ENCODE measurements around the gene FOXD2. TPM values are rescaled to one million over a fixed set of nuclear protein-coding genes. Genes with fewer than 3 reads are reported as not detected.
"Not testable (repeated sequence)": the region's sequence is repeated elsewhere in the genome, so short reads cannot be mapped to it uniquely, and the experiment has no call there.

FOXD2 gene
- total and polyA plus RNA-seq, 7 experiments from 2014 or later = 0.05 to 0.59 (median 0.22) TPM

GRCh38 chr1:47445823-47446550, 8.1 kb downstream of the FOXD2 start:
- H3K4me1 ChIP-seq (ENCODE audit: control insufficient read depth in 2 of 2, insufficient read depth in 2 of 2, low read length in 2 of 2) = peaks cover 11 to 17% of the 10 kb centered on the region in 2 donors
- no peaks in the 10 kb centered on the region for H3K36me3 Mint-ChIP-seq
- H3K4me3 ChIP-seq (ENCODE audit: low read length) = no peak overlapping the region
- H3K9me3 Mint-ChIP-seq = peaks cover 0 to 15% (median 5%) of the 10 kb centered on the region in 11 donors
- no peaks in the 10 kb centered on the region for H3K36me3 ChIP-seq (ENCODE audit: control insufficient read depth in 2 of 3, insufficient read depth in 3 of 3, low read length in 3 of 3)
- peak overlapping the region in 2 of 9 donors; percentile 29 to 43 for H3K27ac Mint-ChIP-seq
- POLR2A ChIA-PET = no interaction called here
- DNase-seq (no peak), ATAC-seq (no peak)
- H3K9me3 ChIP-seq (ENCODE audit: control insufficient read depth in 2 of 3, low read length in 3 of 3) = peaks cover 0 to 7% (median 0%) of the 10 kb centered on the region in 3 experiments
- CTCF ChIA-PET = no interaction called here
- intact Hi-C loops (cut with micrococcal nuclease) = loop anchor here in 1 of 2 donors (1.0 kb wide), 1 partner anchor 9 kb away; no protein-coding TSS in a partner anchor
- peak overlapping the region in 5 of 10 donors; percentile 19 to 66 (median 29) for H3K4me3 Mint-ChIP-seq
- peaks cover 11 to 62% (median 33%) of the 10 kb centered on the region in 5 donors for H3K27me3 Mint-ChIP-seq
- peaks cover 0 to 23% (median 16%) of the 10 kb centered on the region in 7 donors for H3K4me1 Mint-ChIP-seq
- no peak overlapping the region for H3K27ac ChIP-seq (ENCODE audit: low read depth, low read length)
- H3K27me3 ChIP-seq (ENCODE audit: control insufficient read depth in 2 of 2, insufficient read depth in 2 of 2, low read length in 2 of 2) = peaks cover 23 to 56% of the 10 kb centered on the region in 2 donors

- Mint-ChIP-seq H3K27me3 (peaks cover 36 to 87% (median 51%) of the 10 kb centered on the region in 5 donors), H3K4me1 (peaks cover 0 to 20% (median 16%) of the 10 kb centered on the region in 7 donors), H3K36me3 (no peaks in the 10 kb centered on the region), H3K4me3 (no peak overlapping the region), H3K9me3 (peaks cover 0 to 10% (median 5%) of the 10 kb centered on the region in 11 donors), H3K27ac (no peak overlapping the region)
- ChIA-PET CTCF (interaction anchor here (1.2 kb wide), 1 partner anchor 12 kb away, joined by 3 read pairs; no protein-coding TSS in a partner anchor), POLR2A (no interaction called here)
- no peak overlapping the region for H3K4me3 ChIP-seq (ENCODE audit: low read length)
- H3K36me3 ChIP-seq (ENCODE audit: control insufficient read depth in 2 of 3, insufficient read depth in 3 of 3, low read length in 3 of 3) = no peaks in the 10 kb centered on the region
- DNase-seq (no peak), ATAC-seq (no peak)
- peaks cover 0 to 7% (median 0%) of the 10 kb centered on the region in 3 experiments for H3K9me3 ChIP-seq (ENCODE audit: control insufficient read depth in 2 of 3, low read length in 3 of 3)
- intact Hi-C loops (cut with micrococcal nuclease) = no loop called here
- peaks cover 23 to 47% of the 10 kb centered on the region in 2 donors for H3K27me3 ChIP-seq (ENCODE audit: control insufficient read depth in 2 of 2, insufficient read depth in 2 of 2, low read length in 2 of 2)
- H3K4me1 ChIP-seq (ENCODE audit: control insufficient read depth in 2 of 2, insufficient read depth in 2 of 2, low read length in 2 of 2) = peaks cover 11 to 17% of the 10 kb centered on the region in 2 donors
- no peak overlapping the region for H3K27ac ChIP-seq (ENCODE audit: low read depth, low read length)
These were observed 10.8 kb downstream of the FOXD2 start for GRCh38 chr1:47448462-47449222.

DNA sequence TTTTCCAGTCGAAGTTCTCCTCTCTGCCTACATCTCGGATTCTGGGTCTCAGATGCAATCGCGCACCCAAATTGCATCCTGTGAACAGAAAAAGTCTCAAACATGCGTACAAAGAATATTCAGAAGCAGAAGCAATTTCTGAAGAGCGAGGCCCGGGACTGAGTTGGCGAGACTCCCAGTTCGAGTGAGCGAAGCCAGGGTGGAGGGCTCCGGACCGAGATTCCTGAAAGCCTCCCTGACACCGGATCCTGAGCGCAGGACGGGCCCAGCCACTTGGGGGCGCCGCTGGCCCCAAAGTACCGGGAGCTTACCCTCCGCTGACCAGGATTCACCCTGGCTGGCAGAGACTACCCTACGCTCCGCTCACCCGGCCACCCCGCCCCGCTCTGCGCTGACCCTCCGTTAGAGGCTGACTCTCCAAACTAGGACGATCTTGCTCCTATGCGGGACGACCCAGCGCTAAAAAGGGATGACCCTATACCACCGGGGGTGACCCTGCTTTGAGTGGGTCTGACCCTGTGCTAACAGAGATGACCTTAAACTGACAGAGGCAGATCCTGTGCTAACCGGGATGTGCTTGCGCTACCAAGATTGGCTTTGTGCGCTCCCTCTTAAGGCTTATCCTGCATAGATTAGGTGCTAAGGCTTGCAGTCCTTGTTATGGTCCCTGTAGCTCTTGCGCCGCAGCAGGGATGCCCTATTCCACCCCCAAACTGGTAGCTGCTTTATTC, 12.1 kb downstream of the FOXD2 start:
- H3K27me3 Mint-ChIP-seq = peaks cover 37 to 92% (median 54%) of the 10 kb centered on the region in 5 donors
- CTCF ChIA-PET = interaction anchor here (0.6 to 1.2 kb wide), 2 partner anchors 12 to 14 kb away, joined by 3 read pairs; partner anchors contain the start of gene FOXD2

GRCh38 chr1:47450606-47451005, 12.8 kb downstream of the FOXD2 start:
- no peaks in the 10 kb centered on the region for H3K36me3 ChIP-seq (ENCODE audit: control insufficient read depth in 2 of 3, insufficient read depth in 3 of 3, low read length in 3 of 3)
- POLR2A ChIA-PET = no interaction called here
- Mint-ChIP-seq H3K4me1 (peaks cover 0 to 5% (median 3%) of the 10 kb centered on the region in 7 donors), H3K36me3 (peaks cover 0 to 4% (median 0%) of the 10 kb centered on the region in 5 donors), H3K4me3 (no peak overlapping the region), H3K27me3 (peaks cover 42 to 92% (median 58%) of the 10 kb centered on the region in 5 donors), H3K27ac (no peak overlapping the region), H3K9me3 (peaks cover 0 to 3% (median 0%) of the 10 kb centered on the region in 11 donors)
- intact Hi-C loops (cut with micrococcal nuclease) = no loop called here
- H3K9me3 ChIP-seq (ENCODE audit: control insufficient read depth in 2 of 3, low read length in 3 of 3) = no peaks in the 10 kb centered on the region
- H3K27ac ChIP-seq (ENCODE audit: low read depth, low read length) = no peak overlapping the region
- DNase-seq (no peak), ATAC-seq (no peak)
- H3K4me1 ChIP-seq (ENCODE audit: control insufficient read depth in 2 of 2, insufficient read depth in 2 of 2, low read length in 2 of 2) = peaks cover 0 to 3% of the 10 kb centered on the region in 2 donors
- no peak overlapping the region for H3K4me3 ChIP-seq (ENCODE audit: low read length)
- H3K27me3 ChIP-seq (ENCODE audit: control insufficient read depth in 2 of 2, insufficient read depth in 2 of 2, low read length in 2 of 2) = peaks cover 15 to 28% of the 10 kb centered on the region in 2 donors
- CTCF ChIA-PET = interaction anchor here (0.6 kb wide), 1 partner anchor 13 kb away, joined by 3 read pairs; the partner anchor contains the start of gene FOXD2

More for the DNA sequence above, 12.1 kb downstream of the FOXD2 start:
- Mint-ChIP-seq H3K27ac (no peak overlapping the region), H3K4me1 (peaks cover 0 to 10% (median 5%) of the 10 kb centered on the region in 7 donors), H3K36me3 (peaks cover 0 to 1% (median 0%) of the 10 kb centered on the region in 5 donors), H3K4me3 (no peak overlapping the region), H3K9me3 (peaks cover 0 to 4% (median 0%) of the 10 kb centered on the region in 11 donors)
- POLR2A ChIA-PET = no interaction called here
- ATAC-seq = no peak
- H3K4me1 ChIP-seq (ENCODE audit: control insufficient read depth in 2 of 2, insufficient read depth in 2 of 2, low read length in 2 of 2) = peaks cover 2 to 6% of the 10 kb centered on the region in 2 donors
- DNase-seq = no peak
- intact Hi-C loops (cut with micrococcal nuclease) = no loop called here
- H3K36me3 ChIP-seq (ENCODE audit: control insufficient read depth in 2 of 3, insufficient read depth in 3 of 3, low read length in 3 of 3) = no peaks in the 10 kb centered on the region
- peaks cover 15 to 34% of the 10 kb centered on the region in 2 donors for H3K27me3 ChIP-seq (ENCODE audit: control insufficient read depth in 2 of 2, insufficient read depth in 2 of 2, low read length in 2 of 2)
- peaks cover 0 to 4% (median 0%) of the 10 kb centered on the region in 3 experiments for H3K9me3 ChIP-seq (ENCODE audit: control insufficient read depth in 2 of 3, low read length in 3 of 3)
- no peak overlapping the region for H3K4me3 ChIP-seq (ENCODE audit: low read length)
- no peak overlapping the region for H3K27ac ChIP-seq (ENCODE audit: low read depth, low read length)

GRCh38 chr1:47452426-47452825, 14.6 kb downstream of the FOXD2 start:
- DNase-seq = no peak
- H3K27me3 Mint-ChIP-seq = peaks cover 58 to 87% (median 63%) of the 10 kb centered on the region in 5 donors
- Histone ChIP-seq H3K4me3 (ENCODE audit: low read length) (no peak overlapping the region), H3K27me3 (ENCODE audit: control insufficient read depth in 2 of 2, insufficient read depth in 2 of 2, low read length in 2 of 2) (peaks cover 12 to 14% of the 10 kb centered on the region in 2 donors), H3K4me1 (ENCODE audit: control insufficient read depth in 2 of 2, insufficient read depth in 2 of 2, low read length in 2 of 2) (no peaks in the 10 kb centered on the region), H3K27ac (ENCODE audit: low read depth, low read length) (no peak overlapping the region), H3K36me3 (ENCODE audit: control insufficient read depth in 2 of 3, insufficient read depth in 3 of 3, low read length in 3 of 3) (no peaks in the 10 kb centered on the region), H3K9me3 (ENCODE audit: control insufficient read depth in 2 of 3, low read length in 3 of 3) (no peaks in the 10 kb centered on the region)
- H3K9me3 Mint-ChIP-seq = peaks cover 0 to 3% (median 0%) of the 10 kb centered on the region in 11 donors
- peaks cover 0 to 4% (median 0%) of the 10 kb centered on the region in 5 donors for H3K36me3 Mint-ChIP-seq
- H3K4me1 Mint-ChIP-seq = no peaks in the 10 kb centered on the region
- H3K27ac Mint-ChIP-seq = no peak overlapping the region
- POLR2A ChIA-PET = no interaction called here
- CTCF ChIA-PET = no interaction called here
- no peak for ATAC-seq
- intact Hi-C loops (cut with micrococcal nuclease) = no loop called here
- no peak overlapping the region for H3K4me3 Mint-ChIP-seq

DNA sequence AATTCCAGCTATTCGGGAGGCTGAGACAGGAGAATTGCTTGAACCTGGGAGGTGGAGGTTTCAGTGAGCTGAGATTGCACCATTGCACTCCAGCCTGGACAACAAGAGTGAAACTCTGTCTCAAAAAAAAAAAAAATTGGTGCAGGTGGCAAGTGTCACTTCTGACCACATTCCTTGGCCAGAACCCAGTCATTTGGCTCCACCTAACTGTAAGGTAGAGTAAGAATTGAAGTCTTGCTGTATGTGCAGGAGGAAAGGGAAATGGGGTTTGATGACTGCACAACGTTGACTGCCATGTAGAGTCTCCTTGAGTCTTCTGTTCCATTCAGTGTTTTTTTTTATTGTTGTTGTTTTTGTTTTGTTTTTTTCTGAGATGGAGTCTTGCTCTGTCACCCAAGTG, 16.1 kb downstream of the FOXD2 start:
- H3K27ac Mint-ChIP-seq; H3K36me3 Mint-ChIP-seq; H3K9me3 ChIP-seq (ENCODE audit: control insufficient read depth in 2 of 3, low read length in 3 of 3); H3K36me3 ChIP-seq (ENCODE audit: control insufficient read depth in 2 of 3, insufficient read depth in 3 of 3, low read length in 3 of 3); H3K4me3 Mint-ChIP-seq; DNase-seq; POLR2A ChIA-PET; H3K4me1 Mint-ChIP-seq; H3K27ac ChIP-seq (ENCODE audit: low read depth, low read length); intact Hi-C loops (cut with micrococcal nuclease); H3K4me1 ChIP-seq (ENCODE audit: control insufficient read depth in 2 of 2, insufficient read depth in 2 of 2, low read length in 2 of 2); ATAC-seq; H3K9me3 Mint-ChIP-seq; H3K4me3 ChIP-seq (ENCODE audit: low read length); CTCF ChIA-PET: not testable (repeated sequence)
- H3K27me3 ChIP-seq (ENCODE audit: control insufficient read depth in 2 of 2, insufficient read depth in 2 of 2, low read length in 2 of 2) = peaks cover 9 to 11% of the 10 kb centered on the region in 2 donors
- peaks cover 54 to 86% (median 74%) of the 10 kb centered on the region in 5 donors for H3K27me3 Mint-ChIP-seq
